CD4-positive, alpha-beta T cell treated with Interferon alpha-2 for 1 hour (primary cell): ENCODE measurements around the gene CIAO3.

Experiments
- DNase-seq, 2 donors: peaks; one replicate each; pipeline ENCODE4 v3.0.0-alpha.2; 2020 to 2022

The CIAO3 gene

DNA sequence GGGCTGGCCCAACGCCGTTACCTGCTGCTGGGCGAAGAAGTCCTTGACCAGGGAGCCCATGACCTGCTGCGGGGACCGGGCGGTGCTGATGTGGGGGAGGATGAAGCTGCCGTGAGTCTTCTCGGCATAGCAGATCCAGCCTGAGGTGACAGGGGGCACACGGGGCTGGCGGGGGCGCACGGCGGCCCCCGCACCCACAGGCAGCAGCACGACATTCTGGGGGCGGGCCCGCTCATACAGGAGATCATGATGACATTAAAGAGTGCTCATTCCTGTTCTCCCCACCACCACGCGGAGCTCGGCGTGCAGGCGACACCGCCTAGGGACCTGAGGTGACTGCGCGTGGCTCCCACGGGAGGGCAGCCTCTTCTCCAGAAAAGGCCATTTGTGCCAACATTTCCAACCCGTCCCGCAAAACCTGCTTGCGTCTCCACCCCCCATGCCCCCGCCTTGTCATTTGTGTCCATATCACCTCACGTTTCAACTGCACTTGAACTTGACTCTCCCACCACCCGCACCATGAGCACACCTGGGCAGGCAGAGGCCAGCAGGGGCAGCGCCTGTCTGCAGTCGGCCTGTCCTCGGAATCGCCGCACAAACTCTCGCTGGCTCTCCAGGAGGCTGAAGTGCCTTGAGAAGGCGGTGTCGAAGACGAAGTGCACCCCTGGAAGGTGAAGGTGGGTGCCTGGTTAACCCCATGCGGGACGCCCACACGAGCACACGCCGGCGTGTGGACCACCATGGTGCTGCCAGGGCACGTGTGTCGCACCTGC, 6.4 kb downstream of the CIAO3 start:
- DNase-seq, result no peak

DNA sequence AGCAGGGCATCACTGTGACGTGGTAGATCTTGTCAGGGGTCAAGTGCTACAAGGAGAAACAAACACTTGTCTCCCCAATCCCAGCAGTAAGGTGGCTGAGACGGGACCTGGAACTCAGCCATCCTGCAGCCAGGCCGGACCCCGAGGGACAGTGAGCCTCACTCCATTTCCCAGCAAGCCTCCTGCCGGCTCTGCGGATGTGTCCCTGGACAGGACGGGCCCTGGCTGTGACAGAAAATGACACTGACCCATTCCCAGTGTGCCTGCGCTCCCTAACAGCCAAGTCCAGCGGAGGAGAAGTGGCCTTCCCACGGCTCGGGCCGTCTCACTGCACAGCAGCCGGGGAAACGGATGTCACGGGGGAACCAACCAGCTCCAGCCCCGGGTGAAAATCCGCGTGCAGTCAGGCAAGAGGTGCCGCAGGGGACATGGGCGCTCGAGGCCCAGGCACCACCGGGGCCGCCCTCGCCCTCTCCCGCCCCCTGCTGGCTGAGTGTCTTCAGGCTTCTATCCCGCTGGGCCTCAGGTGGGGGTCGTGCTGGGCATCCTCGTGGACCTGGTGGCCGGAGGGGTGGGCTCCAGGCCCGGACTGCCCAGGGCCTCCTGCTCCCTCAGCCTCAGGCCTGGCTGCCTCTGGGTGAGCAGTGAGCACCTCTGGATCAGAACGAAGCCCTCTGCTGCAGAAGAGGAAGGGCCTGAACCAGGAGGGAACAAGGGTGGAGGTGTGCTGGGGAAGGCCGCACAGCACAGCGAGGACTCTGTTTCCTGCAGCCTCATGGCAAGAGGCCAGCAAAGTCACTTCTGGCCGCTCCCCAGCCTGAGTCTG, 7.2 kb downstream of the CIAO3 start:
- DNase-seq, result no peak

DNA sequence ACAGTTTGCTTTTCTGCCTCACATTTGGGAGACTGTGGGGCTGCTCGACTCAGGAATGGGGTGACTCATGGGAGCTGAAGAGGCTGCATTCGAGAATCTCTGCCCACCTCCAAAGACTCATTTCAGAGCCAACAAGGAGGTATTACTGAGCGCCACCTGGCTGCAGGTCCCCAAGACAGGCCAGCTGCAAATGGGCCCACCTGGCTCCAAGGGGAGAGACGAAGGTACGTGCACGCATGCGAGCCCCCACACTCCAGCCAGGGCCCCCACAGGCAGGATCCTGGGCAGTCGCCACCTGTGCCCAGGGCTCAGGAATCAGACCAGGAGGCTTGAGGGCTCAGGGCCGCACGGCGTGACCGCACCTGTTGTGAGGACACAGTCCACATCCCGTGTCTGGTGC, 7.9 kb downstream of the CIAO3 start:
- DNase-seq, result no peak

DNA sequence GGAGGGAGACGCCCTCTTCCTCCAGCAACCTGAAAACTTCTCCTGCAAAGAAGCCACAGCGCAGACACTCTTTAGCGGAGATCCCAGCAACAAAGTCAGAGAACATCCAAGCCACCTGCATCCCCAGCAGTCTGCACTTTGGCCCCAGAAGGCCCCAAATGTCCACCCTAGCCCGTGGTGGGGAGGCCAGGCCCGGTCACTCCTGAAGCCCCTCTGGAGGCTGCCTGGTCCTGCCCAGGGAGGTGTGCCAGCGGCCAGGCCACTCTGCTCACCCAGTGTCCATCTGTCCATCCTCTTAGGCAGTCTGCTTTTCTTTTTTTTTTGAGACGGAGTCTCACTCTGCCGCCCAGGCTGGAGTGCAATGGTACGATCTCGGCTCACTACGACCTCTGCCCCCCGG, 8.5 kb downstream of the CIAO3 start:
- DNase-seq, result no peak

DNA sequence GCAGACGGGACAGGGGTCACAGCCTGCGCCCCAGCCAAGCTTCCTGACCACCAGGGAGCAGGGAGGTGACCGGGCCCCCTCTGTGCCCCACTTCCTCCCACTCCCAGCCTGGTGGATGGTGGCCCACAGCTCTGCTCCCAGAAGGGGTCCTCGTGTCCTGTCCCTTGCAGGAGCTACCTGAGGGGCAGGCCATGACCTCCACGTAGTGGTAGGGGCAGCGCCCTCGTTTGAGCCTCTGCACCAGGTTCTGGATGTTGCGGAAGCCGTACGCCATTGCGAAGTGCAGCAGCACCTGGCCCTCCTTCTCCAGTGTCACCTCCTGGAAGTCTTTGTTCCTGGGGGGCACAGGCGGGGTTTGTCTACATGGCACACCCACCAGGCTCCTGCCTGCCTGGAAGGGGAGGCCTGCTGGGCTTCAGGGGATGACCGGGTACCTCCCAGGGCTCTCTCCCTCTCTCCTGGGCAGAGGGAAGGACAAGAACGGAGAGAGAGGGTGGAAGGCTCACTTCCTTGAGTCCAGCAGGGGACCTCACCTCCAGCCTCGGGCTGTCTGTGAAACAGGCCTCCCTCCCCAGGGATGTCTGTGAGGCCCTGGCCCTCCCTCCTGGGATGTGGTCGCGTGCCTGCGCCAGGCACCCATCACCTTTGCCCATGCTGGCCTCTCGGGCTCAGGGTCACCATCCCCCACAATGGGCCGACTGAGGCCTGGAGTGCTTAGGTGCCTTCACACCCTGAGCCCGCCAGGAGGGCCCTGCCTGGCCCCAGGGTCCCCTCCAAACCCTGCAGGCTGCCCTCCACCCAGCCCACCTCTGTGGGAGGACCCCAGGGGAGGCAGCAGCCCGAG, 9.9 kb downstream of the CIAO3 start:
- DNase-seq, result no peak

DNA sequence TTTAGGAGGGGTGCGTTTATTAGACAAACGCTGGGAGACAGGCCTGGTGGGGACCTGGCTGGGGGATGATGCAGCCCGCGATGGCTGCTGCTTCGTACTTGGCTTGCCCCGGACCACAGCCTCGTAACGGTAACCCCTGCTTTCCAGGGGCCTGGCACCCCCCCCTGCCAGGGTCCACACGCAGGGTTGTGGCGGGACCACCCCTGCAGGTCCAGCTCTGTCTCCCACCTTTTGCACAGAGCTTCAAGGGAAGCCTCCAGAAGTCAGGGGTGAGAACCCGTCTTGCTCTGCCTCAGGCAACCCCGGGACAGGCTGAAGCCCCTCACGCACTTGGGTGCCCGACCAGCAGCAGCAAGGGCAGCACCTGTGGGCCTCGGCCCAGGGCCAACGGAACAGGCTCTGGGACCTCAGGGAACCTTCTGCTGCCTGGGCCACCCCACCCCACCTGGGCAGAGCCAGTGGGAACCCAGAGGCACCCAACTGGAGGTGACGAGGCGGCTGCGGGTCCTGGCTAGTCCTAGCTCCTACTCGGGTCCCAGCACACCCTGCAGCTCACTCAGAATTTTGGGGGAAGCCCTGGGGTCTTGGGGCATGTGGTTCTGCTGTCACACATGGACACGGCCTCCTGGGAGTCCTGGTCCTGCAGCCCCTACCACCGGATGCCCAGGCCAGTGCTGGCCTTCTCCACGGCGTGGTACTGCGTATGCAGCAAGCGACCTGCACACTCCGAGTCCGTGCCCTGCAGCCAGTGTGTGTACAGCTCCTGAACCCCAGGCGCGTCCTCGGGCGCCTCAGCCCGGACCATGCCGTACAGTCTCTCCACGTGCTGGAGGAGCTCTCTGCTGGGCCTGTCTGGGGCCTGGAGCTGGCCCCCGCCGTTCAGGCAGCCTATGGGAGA, 10.8 kb downstream of the CIAO3 start:
- no peak for DNase-seq

DNA sequence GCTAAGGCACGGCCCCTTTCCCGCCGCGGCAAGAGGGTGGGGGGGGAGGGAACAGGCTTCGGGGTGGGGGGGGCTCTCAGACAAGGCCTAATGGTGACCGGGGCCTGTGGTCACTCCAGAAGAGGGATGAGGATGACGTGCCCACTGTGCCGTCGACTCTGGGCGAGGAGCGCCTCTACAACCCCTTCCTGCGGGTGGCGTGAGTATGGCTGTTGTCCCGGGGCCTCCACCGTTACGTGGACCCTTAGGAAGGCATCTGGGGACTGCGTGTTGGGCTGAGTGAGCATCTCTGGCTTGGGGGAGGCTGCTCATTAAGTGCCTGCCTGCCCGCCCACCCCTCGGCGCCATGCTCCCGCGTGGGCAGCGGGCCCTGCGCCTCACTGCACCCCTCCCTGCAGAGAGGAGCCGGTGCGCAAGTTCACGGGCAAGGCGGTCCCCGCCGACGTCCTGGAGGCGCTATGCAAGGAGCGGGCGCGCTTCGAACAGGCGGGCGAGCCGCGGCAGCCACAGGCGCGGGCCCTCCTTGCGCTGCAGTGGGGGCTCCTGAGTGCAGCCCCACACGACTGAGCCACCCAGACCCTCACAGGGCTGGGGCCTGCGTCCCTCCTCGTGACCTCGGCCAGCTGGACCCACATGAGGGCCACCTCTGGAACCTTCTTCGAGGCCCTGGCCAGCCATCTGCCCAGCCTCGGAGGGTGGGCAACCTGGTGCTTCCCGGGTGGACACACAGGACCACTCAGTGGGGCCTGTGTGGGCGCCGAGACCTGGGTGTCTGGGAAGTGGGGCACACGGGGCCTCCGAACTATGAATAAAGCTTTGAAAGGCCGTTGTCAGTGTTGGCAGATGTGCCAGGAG, 11.7 kb downstream of the CIAO3 start:
- no peak for DNase-seq

DNA sequence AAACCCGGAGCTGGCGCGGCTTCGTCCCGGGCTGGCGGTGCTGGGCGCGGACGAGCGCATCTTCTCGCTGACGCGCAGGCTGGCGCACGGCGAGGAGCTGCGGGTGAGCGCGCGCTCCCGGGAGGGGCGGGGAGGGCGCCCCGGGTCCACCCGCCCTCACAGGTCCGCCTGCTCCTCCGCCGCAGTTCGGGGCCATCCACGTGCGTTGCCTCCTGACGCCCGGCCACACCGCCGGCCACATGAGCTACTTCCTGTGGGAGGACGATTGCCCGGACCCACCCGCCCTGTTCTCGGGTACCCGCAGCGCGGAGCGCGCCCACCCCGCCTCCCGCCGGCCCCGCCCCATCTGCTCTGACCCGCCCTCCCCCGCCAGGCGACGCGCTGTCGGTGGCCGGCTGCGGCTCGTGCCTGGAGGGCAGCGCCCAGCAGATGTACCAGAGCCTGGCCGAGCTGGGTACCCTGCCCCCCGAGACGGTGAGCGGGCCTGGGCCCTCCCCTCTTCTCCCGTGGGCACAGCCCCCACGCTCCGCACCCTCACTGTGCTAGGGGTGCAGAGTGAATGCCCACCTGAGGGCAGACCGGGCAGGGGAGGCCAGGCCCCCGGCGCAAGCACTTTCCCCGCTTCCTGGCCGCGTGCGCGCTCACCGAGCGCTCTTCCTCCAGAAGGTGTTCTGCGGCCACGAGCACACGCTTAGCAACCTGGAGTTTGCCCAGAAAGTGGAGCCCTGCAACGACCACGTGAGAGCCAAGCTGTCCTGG, 12.5 kb downstream of the CIAO3 start:
- DNase-seq, result peak; percentile 71 to 78

DNA sequence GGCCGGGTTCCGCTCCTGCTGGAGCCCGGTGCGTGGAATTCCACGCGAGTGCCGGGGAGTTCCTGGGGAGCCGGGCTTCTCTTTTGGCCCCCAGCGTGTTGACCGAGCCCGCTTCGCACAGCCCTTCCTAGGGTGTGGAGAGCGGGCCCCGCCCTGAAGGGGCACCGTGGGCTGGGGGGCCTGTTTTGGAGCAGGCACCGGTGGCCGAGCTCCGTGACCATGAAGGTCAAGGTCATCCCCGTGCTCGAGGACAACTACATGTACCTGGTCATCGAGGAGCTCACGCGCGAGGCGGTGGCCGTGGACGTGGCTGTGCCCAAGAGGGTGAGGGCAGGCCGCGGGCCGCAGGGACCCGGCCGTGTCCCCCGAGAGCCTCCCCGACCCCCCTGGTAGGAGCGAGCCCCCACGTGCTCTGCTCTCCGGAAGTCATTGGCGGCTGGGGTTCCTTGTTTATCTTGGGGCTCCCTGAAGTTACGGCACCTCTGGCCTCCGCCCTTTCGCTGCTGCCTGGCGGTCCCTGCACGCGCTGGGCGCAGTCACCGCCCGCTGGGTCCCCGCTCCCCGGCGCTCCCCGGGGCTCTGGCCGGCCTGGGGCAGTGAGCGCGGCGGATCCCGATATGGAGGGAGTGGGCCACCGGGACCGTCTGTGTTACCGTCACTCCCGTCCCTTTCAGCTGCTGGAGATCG, 13.4 kb downstream of the CIAO3 start:
- peak; percentile 16 to 44 for DNase-seq

DNA sequence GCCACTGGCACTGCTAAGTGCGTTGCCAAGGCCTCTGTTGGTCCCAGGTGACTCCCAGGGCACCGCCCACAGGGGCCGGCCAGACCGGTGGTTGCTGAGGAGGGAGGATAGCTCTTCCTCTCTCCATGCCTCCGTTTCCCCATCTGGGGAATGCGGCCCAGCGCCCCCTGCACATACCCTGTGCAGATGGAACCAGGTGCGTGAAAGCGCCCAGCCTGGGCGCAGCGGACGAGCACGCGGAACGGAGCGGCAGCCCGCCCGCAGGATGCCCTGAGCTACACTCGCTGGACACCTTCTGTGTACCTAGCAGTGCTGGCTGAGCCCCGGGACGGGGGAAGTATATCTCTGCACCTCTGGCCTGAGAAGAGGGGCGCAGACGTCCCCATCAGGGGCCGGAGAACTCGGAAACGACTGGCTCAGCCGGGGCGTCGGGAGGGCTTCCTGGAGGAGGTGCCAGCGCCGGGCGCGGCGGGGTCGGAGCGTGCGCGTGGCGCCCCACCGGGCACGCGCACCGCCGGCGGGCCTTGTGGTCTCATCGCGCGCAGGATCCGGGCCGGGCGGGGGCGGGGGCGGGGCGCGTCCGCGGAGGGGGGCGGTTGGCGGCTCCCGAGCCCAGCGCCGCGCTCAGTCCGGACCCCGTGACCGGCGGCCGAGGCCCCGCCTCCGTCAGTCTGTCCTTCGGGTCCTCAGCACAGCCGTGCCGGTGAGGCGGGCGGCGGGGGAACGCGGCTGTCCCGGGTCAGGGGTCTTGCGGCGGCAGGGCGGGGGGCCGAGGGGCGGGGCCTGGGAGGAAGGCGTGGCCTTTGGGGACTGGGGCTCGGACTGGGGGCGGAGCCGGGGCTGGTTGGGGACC, 14.1 kb downstream of the CIAO3 start, which contains the start of the genes CCDC78 and HAGHL:
CCDC78 (minus strand) TSS at position 6 of the 853 bp plus-strand sequence. CDS start 76 bp downstream, outside the sequence.
HAGHL (plus strand) TSS at position 669 of the 853 bp plus-strand sequence. CDS start 404 bp downstream, outside the sequence.
- DNase-seq, result peak; percentile 58 to 76

DNA sequence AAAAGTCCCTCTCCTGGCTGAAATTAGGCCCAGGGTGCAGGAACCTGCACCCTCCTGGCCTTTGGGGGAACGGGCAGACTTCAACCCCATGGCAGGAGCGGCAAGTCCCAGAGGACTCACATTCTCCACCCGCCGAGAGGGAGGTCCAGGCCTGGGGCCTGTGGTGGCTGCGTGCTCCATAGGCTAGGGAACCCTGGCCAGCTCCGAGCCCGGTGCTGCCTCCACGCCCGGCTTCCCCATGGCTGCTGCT, 14.7 kb downstream of the CIAO3 start:
- no peak for DNase-seq

DNA sequence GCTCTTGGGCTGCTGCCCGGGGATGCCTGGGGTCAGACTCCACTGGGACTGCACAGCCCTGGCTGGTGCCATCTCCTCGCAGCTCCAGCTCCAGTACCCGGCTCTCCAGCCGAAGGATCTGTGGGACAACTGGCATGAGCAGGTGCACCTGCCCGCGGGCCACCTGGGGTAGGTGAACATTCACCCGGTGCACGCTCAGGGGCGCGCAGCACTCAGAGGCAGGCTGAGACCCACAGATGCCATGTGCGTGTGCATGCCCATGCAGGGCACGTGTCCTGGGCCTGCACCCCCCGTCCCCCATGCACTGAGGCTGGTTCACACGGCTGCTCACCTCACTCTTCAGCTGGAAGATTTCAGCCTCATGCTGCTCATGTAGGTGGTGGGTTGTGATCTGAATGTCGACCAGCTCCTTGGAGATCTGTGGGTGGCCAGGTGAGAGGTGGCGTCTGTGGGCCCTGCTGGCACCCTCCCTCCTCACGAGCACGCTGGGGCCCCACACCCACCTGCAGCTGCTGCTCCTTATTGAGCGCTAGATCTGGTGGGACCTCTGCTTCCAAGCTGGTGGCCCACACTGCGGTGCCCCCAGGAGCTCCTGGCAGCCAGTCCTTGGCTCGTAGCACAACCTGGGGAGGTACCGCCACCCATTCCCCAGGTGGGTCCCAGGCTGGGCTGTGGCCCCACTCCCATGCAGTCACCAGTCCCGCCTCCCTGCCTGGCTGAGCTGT, 15.2 kb downstream of the CIAO3 start:
- DNase-seq, result no peak

DNA sequence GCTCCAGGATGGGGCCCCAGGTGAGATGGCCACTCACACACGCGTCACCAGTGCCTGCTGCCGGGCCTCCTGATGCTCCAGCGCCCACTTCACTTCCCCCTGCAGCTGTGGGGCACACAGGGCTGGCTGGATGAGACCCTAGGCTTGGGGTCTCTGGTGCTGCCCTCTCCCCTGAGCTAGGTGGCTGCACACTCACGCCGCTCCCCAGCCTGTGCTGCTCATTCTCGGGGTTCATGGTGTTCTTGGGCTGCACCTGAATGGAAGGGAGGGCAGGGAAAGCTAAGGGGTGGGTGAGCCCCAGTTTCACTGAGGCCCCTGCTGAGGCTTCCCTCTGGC, 15.8 kb downstream of the CIAO3 start:
- DNase-seq, result no peak

DNA sequence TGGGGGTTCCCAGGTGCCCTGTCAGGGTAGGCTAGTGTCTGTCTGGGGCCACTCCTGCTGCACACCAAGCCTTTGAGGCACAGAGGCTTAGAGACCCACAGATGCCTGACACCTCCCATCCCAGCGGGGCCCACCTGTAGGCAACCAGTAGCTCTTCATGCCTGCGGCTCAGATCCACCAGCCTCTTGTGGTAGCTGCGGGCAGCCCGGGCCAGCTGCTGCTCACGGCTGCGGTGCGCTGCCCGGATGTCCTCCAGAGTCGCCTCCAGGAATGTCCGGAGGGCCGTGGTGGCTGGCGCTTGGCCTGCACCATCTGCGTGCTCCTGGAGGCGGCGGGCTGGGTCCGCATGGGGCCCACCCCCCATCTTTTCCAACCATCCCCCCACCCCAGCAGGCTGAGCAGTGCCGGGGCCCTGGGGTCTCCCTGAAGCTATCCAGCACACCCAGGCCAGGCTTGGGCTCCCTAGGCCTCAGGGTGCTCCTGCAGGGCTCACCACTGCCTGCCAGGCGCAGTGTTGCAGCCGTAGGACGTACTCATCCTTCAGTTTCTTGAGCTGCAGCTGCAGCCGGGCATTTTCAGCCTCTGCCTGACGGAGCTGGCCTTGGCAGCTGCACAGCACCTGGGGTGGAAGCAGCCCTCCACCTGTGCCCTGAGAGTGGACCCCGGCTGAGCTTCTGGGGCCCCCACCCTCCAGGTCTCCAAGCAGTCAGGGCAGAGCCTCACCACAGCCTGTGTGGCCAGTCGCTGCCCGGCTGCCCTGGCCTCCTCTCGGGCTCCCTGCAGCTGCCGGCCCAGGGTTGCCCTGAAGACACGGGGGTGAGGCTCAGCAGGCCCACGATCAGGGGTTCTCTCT, 16.4 kb downstream of the CIAO3 start:
- DNase-seq, result no peak

DNA sequence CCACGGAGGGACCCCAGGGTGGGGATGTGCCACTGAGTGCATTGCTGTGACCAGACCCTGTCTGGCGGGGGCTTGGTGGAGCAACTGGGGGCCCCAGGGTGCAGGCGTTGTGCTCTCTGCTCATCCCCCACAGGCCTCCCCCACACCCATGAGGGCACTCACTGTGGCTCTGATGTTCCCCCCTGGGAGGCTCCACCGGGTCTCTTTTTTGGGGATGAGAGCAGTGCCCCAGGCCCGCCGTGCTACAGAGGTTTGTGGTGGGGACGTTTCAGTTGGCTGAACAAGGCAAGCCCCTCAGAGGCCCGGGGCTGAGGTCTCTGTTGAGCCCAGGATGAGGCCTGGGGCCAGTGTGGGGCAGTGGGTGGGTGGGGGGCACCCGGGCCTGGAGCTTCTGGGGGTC, 17.1 kb downstream of the CIAO3 start:
- no peak for DNase-seq

DNA sequence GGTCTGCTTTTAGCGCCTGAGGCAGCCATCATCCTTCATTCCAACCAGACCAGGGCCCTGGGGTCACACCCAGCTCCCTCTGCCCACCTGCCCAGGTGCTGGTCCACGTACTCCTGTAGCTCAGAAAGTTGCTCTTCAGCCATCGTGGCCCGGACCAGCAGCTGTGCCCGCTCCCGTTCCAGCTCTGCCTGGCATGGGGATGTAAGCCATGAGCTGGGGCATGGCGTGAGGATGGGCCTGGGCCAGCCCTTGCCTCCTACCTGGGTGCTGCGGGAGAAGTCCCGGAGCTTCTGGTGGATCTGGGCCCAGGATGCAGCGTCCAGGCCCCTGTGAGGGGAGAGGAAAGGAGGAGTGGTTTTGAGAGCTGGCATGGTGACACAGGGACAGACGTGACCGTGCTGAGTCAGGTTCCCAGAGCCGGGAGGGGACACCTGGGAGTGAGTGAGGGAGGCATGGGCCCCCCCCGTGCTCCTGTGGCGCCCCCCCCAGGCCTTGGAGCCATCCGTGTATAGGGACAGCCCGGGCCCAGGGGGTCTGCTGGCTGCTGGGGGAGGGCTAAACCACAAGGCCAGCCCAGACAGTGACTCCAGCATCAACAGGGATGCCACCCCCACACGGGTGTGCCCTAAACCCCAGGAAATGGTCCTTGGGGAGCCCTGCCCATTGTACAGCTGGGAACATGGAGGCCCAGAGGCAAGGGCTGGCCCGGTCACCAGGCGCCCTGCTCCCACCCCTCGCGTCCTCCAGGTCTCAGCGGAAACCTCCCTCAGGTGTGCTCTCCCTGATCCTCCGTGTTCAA, 17.8 kb downstream of the CIAO3 start:
- no peak for DNase-seq
